Measurements from ENCODE around the gene CYP2D6. TPM values are rescaled to one million over a fixed set of nuclear protein-coding genes. Genes with fewer than 3 reads are reported as not detected.
"Not testable (repeated sequence)": the region's sequence is repeated elsewhere in the genome, so short reads cannot be mapped to it uniquely, and the experiment has no call there.

The CYP2D6 gene
- total and polyA plus RNA-seq, 12 donors = 0.12 to 0.95 (median 0.25) TPM; not detected in 8

DNA sequence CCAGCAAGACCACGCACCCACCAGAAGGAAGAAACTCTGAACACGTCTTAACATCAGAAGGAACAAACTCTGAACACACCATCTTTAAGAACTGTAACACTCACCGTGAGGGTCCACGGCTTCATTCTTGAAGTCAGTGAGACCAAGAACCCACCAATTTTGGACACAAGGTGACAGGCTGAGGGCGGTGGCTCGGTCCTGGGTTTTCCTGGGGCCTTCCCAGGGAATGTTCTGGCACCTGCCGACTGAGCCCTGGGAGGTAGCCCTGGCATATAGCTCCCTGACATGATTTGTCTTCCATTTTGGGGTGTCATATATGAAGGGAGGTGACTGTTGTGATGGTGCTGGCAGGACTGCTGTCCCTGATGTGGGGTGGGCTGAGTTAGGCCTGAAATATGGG, 8.9 kb upstream of the CYP2D6 start:
- intact Hi-C loops (cut with DNase I); ATAC-seq; H3K27me3 ChIP-seq; H3K4me3 ChIP-seq; H3K36me3 ChIP-seq; H3K27ac ChIP-seq; H3K9me3 ChIP-seq; H3K4me1 ChIP-seq; DNase-seq: not testable (repeated sequence)
- 92 to 98% methylated on average over 7 of the region's 7 CpGs for WGBS, 2 donors

DNA sequence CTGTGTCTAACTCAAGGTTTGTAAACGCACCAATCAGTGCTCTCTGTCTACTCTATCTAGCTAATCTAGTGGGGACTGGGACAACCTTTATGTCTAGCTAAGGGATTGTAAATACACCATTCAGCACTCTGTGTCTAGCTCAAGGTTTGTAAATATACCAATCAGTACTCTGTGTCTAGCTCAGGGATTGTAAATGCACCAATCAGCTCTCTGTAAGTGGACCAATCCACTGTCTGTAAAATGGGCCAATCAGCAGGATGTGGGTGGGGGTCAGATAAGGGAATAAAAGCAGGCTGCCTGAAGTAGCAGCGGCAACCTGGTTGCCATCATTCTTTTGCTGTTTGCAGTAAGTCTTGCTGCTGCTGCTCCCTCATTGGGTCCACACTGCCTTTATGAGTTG, 8.4 kb upstream of the CYP2D6 start:
- H3K4me3 ChIP-seq = no peak overlapping the region
- no peaks in the 10 kb centered on the region for H3K9me3 ChIP-seq
- intact Hi-C loops (cut with DNase I) = no loop called here
- no peak for DNase-seq
- peaks cover 0 to 7% (median 0%) of the 10 kb centered on the region in 9 donors for H3K36me3 ChIP-seq
- H3K27ac ChIP-seq = no peak overlapping the region
- 96 to 98% methylated on average over 2 of the region's 2 CpGs for WGBS, 2 donors
- peaks cover 0 to 8% (median 0%) of the 10 kb centered on the region in 7 donors for H3K27me3 ChIP-seq
- H3K4me1 ChIP-seq = no peaks in the 10 kb centered on the region
- TF ChIP-seq CTCF (IDR thresholded peaks at IDR 0.05) = no peak
- ATAC-seq = no peak

GRCh38 chr22:42138122-42138770, 7.6 kb upstream of the CYP2D6 start:
- no peak for TF ChIP-seq CTCF (IDR thresholded peaks at IDR 0.05)
- intact Hi-C loops (cut with DNase I) = no loop called here
- no peaks in the 10 kb centered on the region for H3K4me1 ChIP-seq
- ATAC-seq (no peak), DNase-seq (no peak)
- peaks cover 0 to 10% (median 0%) of the 10 kb centered on the region in 7 donors for H3K27me3 ChIP-seq
- 89 to 90% methylated on average over 31 of the region's 31 CpGs for WGBS, 2 donors
- no peaks in the 10 kb centered on the region for H3K9me3 ChIP-seq
- H3K27ac ChIP-seq = no peak overlapping the region
- no peak overlapping the region for H3K4me3 ChIP-seq
- H3K36me3 ChIP-seq = peaks cover 0 to 7% (median 0%) of the 10 kb centered on the region in 9 donors

- ATAC-seq; DNase-seq; H3K9me3 ChIP-seq; H3K27ac ChIP-seq; H3K4me3 ChIP-seq; intact Hi-C loops (cut with DNase I); H3K27me3 ChIP-seq; H3K4me1 ChIP-seq; H3K36me3 ChIP-seq: not testable (repeated sequence)
- WGBS, 2 donors = no CpG with 5 or more reads among the region's 4 CpGs
These were observed 5.1 kb upstream of the CYP2D6 start for GRCh38 chr22:42135688-42136087.

DNA sequence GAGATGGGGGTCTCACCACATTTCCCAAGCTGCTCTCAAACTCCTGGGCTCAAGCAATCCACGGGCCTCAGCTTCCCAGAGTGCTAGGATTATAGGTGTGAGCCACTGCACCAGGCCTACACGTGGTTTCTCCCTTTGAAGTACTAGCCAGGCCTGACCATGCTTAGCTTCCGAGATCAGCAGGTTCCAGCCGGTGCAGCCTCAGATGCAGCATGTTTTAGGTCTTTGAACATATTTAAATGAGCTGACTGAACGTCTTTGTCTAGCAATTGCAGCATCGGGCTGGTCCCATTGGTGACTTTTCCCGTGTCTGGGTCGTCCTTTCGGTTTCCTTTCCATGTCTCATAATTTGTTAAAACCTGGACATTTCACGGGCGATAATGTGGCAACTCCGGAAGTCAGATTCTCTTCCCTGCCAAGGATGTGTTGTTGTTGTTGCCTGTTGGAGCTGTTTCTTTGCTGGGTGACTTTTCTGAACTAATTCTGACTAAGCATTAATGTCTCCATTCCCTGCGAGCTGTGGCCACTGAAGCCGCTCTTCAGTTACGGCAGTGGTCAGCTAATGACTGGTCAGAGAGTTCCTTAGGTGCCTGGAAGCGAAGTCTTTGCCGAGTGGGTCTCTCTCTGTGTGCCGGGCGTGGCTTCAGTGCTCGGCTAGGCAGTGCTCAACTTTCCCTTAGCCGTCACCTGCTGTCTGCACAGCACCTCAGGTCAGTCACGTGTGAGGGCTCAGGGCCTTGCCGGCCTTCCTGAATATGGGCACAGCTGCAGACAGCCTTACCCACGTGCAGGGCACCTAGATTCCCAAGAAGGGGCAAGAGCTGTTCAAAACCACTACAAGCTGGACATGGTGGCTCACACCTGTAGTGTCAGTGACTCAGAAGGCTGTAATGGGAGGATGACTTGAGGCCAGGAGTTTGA, 3.8 kb upstream of the CYP2D6 start:
- 86% methylated on average over 24 of the region's 24 CpGs for WGBS, 2 donors
- Histone ChIP-seq H3K36me3 (peaks cover 0 to 5% (median 0%) of the 10 kb centered on the region in 9 donors), H3K27me3 (peaks cover 0 to 10% (median 0%) of the 10 kb centered on the region in 7 donors), H3K4me3 (no peak overlapping the region), H3K9me3 (no peaks in the 10 kb centered on the region), H3K27ac (no peak overlapping the region), H3K4me1 (no peaks in the 10 kb centered on the region)
- TF ChIP-seq CTCF (IDR thresholded peaks at IDR 0.05) = no peak
- intact Hi-C loops (cut with DNase I) = no loop called here
- ATAC-seq (no peak), DNase-seq (no peak)
